K562 (cell line): ENCODE measurements around the gene KIF3B. TPM values are rescaled to one million over a fixed set of nuclear protein-coding genes. Genes with fewer than 3 reads are reported as not detected.

ENCODE experiments used
- ATAC-seq: fragments of 200-7000 bp; cut with Tn5 transposase; 3 replicates; pipeline ENCODE4 v1.9.1; 2020; ENCODE audit warnings: moderate library complexity
- BruUV-seq: library from RNA; stranded (reverse); fragments of 400-500 nt; replicated peaks from 2 replicates; lab custom pipeline; 2021; lab: Mats Ljungman, UMichigan
- CTCF ChIA-PET: fragments of 300-600 bp; formaldehyde crosslinking; extraction: SDS; loops from one replicate; lab custom pipeline; 2021; ENCODE audit warnings: low intra/inter-chr PET ratio; lab: Yijun Ruan, JAX
- POLR2A ChIA-PET: fragments of 300-600, 350-650 bp; sonication (Branson Sonifier 250); formaldehyde crosslinking; extraction: SDS; loops from one replicate; lab custom pipeline; 2021; ENCODE audit warnings: antibody characterized with exemption, inconsistent platforms; lab: Yijun Ruan, JAX
- DNase-seq, 4 experiments: peaks; one replicate each; pipeline versions ENCODE4 v3.0.0 to v3.0.0-alpha.2; 2011 to 2018; ENCODE audit warnings: low spot score in 3 of 4, mixed read lengths in 3 of 4; ENCODE audit errors: extremely low read depth in 1 of 4
- FAIRE-seq: peaks from 2 replicates; lab custom pipeline; 2011; peaks lifted over from hg19 to GRCh38; lab: Jason Lieb, UNC
- H2AFZ ChIP-seq: 2 replicates; pipeline ENCODE4 v1.6.0; 2011; ENCODE audit warnings: low read depth, low read length, control low read depth, inconsistent platforms
- H3K27ac ChIP-seq: fragments of 200-600 bp; 3 replicates; pipeline ENCODE4 v1.8.0; 2011; ENCODE audit warnings: low read depth, mild to moderate bottlenecking, control low read depth, inconsistent platforms, low read length, moderate library complexity, mixed read lengths; ENCODE audit errors: extremely low read depth
- H3K27me3 ChIP-seq, 2 experiments: fragments of 300-600 bp in 1 of 2; 2 replicates in 1 of 2; 3 replicates in 1 of 2; pipeline versions ENCODE4 v1.6.0 to v1.8.0; 2011; ENCODE audit warnings: inconsistent platforms in 2 of 2, low read length in 2 of 2, mild to moderate bottlenecking in 1 of 2, mixed read lengths in 1 of 2, moderate library complexity in 1 of 2; ENCODE audit not compliant: control insufficient read depth in 2 of 2, insufficient read depth in 2 of 2
- H3K36me3 ChIP-seq: fragments of 300-600 bp; 3 replicates; pipeline ENCODE4 v1.8.0; 2011; ENCODE audit warnings: mild to moderate bottlenecking, low read length, inconsistent platforms; ENCODE audit not compliant: control insufficient read depth, insufficient read depth
- H3K4me1 ChIP-seq, 2 experiments: fragments of 200-600 bp in 1 of 2; replicated peaks in 1 of 2; 2 replicates in 1 of 2; 3 replicates in 1 of 2; pipeline versions ENCODE4 v1.5.1 to v1.8.0; 2011; ENCODE audit warnings: inconsistent platforms in 2 of 2, low read length in 2 of 2, mild to moderate bottlenecking in 1 of 2, mixed read lengths in 1 of 2, moderate library complexity in 1 of 2; ENCODE audit not compliant: control insufficient read depth in 2 of 2, insufficient read depth in 2 of 2
- H3K4me2 ChIP-seq: 2 replicates; pipeline ENCODE4 v1.6.1; 2011; ENCODE audit warnings: low read length, control low read depth, inconsistent platforms, mixed read lengths; ENCODE audit not compliant: insufficient read depth
- H3K4me3 ChIP-seq: fragments of 200-600 bp; sonication (generic), shearing (Covaris generic); 2 replicates; pipeline ENCODE4 v1.5.1; 2016; ENCODE audit warnings: control low read depth, inconsistent platforms
- H3K79me2 ChIP-seq: fragments of 200-600 bp; 3 replicates; pipeline ENCODE4 v1.8.0; 2011; ENCODE audit warnings: low read length, inconsistent platforms; ENCODE audit not compliant: control insufficient read depth, insufficient read depth
- H3K9ac ChIP-seq, 2 experiments: 2 replicates each; pipeline versions ENCODE4 v1.6.0 to v1.6.1; 2011; ENCODE audit warnings: low read depth in 2 of 2, low read length in 2 of 2, control low read depth in 1 of 2, inconsistent platforms in 1 of 2, mild to moderate bottlenecking in 1 of 2, mixed read lengths in 1 of 2; ENCODE audit not compliant: insufficient read depth in 1 of 2
- H3K9me1 ChIP-seq: one replicate; pipeline ENCODE4 v1.6.0; 2011; ENCODE audit warnings: inconsistent platforms, mild to moderate bottlenecking, low read length, moderate library complexity; ENCODE audit not compliant: control insufficient read depth, insufficient read depth
- H3K9me3 ChIP-seq: replicated peaks from 2 replicates; pipeline ENCODE4 v1.5.1; 2011; ENCODE audit warnings: low read depth, low read length, inconsistent platforms; ENCODE audit not compliant: control insufficient read depth, insufficient read depth
- H4K20me1 ChIP-seq: replicated peaks from 2 replicates; pipeline ENCODE4 v1.6.1; 2011; ENCODE audit warnings: low read length, inconsistent platforms, mixed read lengths; ENCODE audit not compliant: control insufficient read depth, insufficient read depth
- ATF6 ChIP-seq: sonication (generic); formaldehyde crosslinking; IDR thresholded peaks from 2 replicates; pipeline ENCODE4 v1.4.0; 2020; ENCODE audit warnings: mild to moderate bottlenecking, missing genetic modification reagents
- CREB3L1 ChIP-seq: fragments of 450-650 bp; IDR thresholded peaks from 2 replicates; pipeline ENCODE4 v1.6.1; 2014; ENCODE audit warnings: low read depth, mild to moderate bottlenecking, moderate library complexity, borderline replicate concordance
- FOSL1 ChIP-seq: fragments of 200-800 bp; sonication (Bioruptor generic); conservative IDR thresholded peaks from 2 replicates; pipeline ENCODE4 v1.6.1; 2016; ENCODE audit warnings: missing genetic modification characterization, missing compliant biosample characterization
- FOXA1 ChIP-seq: fragments of 450-650 bp; IDR thresholded peaks from 2 replicates; pipeline ENCODE4 v1.6.1; 2016; ENCODE audit warnings: mild to moderate bottlenecking, borderline replicate concordance
- FOXA3 ChIP-seq, 2 experiments: fragments of 450-650 bp in 1 of 2; sonication (generic) in 1 of 2; formaldehyde crosslinking; IDR thresholded peaks in 1 of 2; conservative IDR thresholded peaks in 1 of 2; 2 replicates each; pipeline versions ENCODE4 v1.4.0 to v1.8.0; 2020 to 2022; ENCODE audit warnings: mild to moderate bottlenecking in 2 of 2, missing genetic modification reagents in 1 of 2
- GATAD2B ChIP-seq: fragments of 450-650 bp; IDR thresholded peaks from 2 replicates; pipeline ENCODE4 v1.6.1; 2017; ENCODE audit warnings: mild to moderate bottlenecking, borderline replicate concordance
- HDAC1 ChIP-seq, 2 experiments: fragments of 450-650 bp; IDR thresholded peaks; 2 replicates each; pipeline ENCODE4 v1.6.1; 2016 to 2017; ENCODE audit warnings: inconsistent platforms in 1 of 2, mild to moderate bottlenecking in 1 of 2, moderate library complexity in 1 of 2
- HSF4 ChIP-seq: fragments of 250-450 bp; sonication (Bioruptor Pico); IDR thresholded peaks from 2 replicates; pipeline ENCODE4 v2.1.2; 2022; ENCODE audit warnings: mild to moderate bottlenecking, moderate library complexity, borderline replicate concordance
- KLF6 ChIP-seq: fragments of 250-450 bp; sonication (Bioruptor Pico); IDR thresholded peaks from 2 replicates; pipeline ENCODE4 v1.4.0; 2020; ENCODE audit warnings: mild to moderate bottlenecking, moderate library complexity, borderline replicate concordance
- NRF1 ChIP-seq, 2 experiments: fragments of 450-650 bp; IDR thresholded peaks in 1 of 2; conservative IDR thresholded peaks in 1 of 2; 2 replicates each; pipeline ENCODE4 v1.6.1; 2014; ENCODE audit warnings: mild to moderate bottlenecking in 2 of 2
- RFX7 ChIP-seq: fragments of 250-450 bp; sonication (Bioruptor Pico); IDR thresholded peaks from 2 replicates; pipeline ENCODE4 v1.5.1; 2021; ENCODE audit warnings: mild to moderate bottlenecking
- SMARCC2 ChIP-seq: fragments of 450-650 bp; IDR thresholded peaks from 2 replicates; pipeline ENCODE4 v1.6.1; 2017; ENCODE audit warnings: antibody characterized with exemption, moderate library complexity, mild to moderate bottlenecking, low read depth
- SRSF3 ChIP-seq: fragments of 200-400 bp; formaldehyde crosslinking; IDR thresholded peaks from 2 replicates; pipeline ENCODE4 v1.6.1; 2016; ENCODE audit warnings: mild to moderate bottlenecking, low read length, moderate library complexity; ENCODE audit not compliant: insufficient read depth
- TCFL5 ChIP-seq: fragments of 250-450 bp; sonication (Bioruptor Pico); conservative IDR thresholded peaks from 2 replicates; pipeline ENCODE4 v1.6.1; 2021; ENCODE audit warnings: mild to moderate bottlenecking, moderate library complexity, matching md5 sums
- ZNF124 ChIP-seq: sonication (generic); formaldehyde crosslinking; IDR thresholded peaks from 2 replicates; pipeline ENCODE4 v1.8.1; 2022; ENCODE audit warnings: missing genetic modification reagents
- ZNF696 ChIP-seq: fragments of 250-450 bp; sonication (Bioruptor Pico); conservative IDR thresholded peaks from 2 replicates; pipeline ENCODE4 v1.4.0; 2020; ENCODE audit warnings: mild to moderate bottlenecking, moderate library complexity
- ZNF785 ChIP-seq: fragments of 250-450 bp; sonication (Bioruptor Pico); IDR thresholded peaks from 2 replicates; pipeline ENCODE4 v1.4.0; 2020; ENCODE audit warnings: mild to moderate bottlenecking
- WGBS: fragments of 100-300 bp; shearing (Covaris generic); methylation state at CpG from one replicate; pipeline ENCODE4 v1.1.6; 2016; ENCODE audit warnings: low coverage, mixed read lengths; ENCODE audit not compliant: insufficient coverage; ENCODE audit errors: missing lambda C conversion rate; 5-methylcytosine and 5-hydroxymethylcytosine counted together
- in situ Hi-C: fragments of 300-500 bp; cut with MboI; formaldehyde crosslinking; loops from 4 replicates; pipeline ENCODE4 v1.15.0; 2018; ENCODE audit warnings: inconsistent platforms, mixed read lengths
- intact Hi-C: fragments of 100-400 bp; cut with micrococcal nuclease; formaldehyde crosslinking; loops from 2 replicates; pipeline ENCODE4 v1.14.2; 2022
- polyA plus RNA-seq, 8 experiments: library from polyadenylated mRNA; depleted of rRNA in 4 of 8; stranded (reverse) in 5 of 8; unstranded in 3 of 8; fragments of >200 nt; fragmentation: Nextera tagmentation in 2 of 8; fragmentation: Illumina TruSeq in 1 of 8; extraction: Ambion mirVana in 2 of 8; extraction: Trizol in 1 of 8; gene quantifications; 2 replicates each; pipeline versions ENCODE4 v1.2.1 to v1.2.3, GENCODE V29; 2011 to 2014; ENCODE audit warnings: inconsistent platforms in 1 of 8, missing spikeins in 1 of 8
- total RNA-seq, 7 experiments: library from RNA; depleted of rRNA in 6 of 7; stranded (reverse); fragments of >200 nt in 6 of 7; fragmentation: Illumina TruSeq in 2 of 7; extraction: Trizol in 2 of 7; gene quantifications; 2 replicates each; pipeline versions ENCODE4 v1.2.1 to v1.2.3, GENCODE V29; 2011 to 2021; ENCODE audit warnings: low replicate concordance in 1 of 7
- TF ChIP-seq, protein P1 (sequence below): IDR thresholded peaks from 2 replicates; pipeline ENCODE4 v1.6.1; 2014; ENCODE audit warnings: antibody characterized with exemption

Gene KIF3B
- total and polyA plus RNA-seq, 9 of the 15 experiments (the other 6 are each of a cell fraction or from before 2014, with no cell fraction given): 2.9 to 12.3 (median 8.6) TPM

DNA sequence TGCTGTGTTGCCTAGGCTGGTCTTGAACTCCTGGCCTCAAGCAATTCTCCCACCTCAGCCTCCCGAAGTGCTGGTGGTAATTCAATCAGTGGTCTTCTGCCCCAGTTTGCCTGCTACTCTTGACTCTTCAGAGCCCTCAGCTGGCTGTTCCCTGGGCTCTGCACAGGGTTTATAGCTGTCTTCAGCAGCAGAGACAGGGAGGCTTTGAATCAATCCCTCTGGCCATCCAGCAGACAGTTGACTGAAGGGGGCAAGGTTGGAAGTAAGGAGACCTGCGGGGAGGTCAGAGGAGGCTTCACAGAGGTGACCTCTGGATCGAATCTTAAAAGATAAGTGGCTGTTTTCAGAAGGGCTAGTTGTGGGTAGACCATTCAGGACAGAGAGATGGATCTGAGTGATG lies 26.0 kb upstream of the KIF3B start (continued):
- TF ChIP-seq ZNF124 (CRISPR knock-in tag) (no peak), SMARCC2 (no peak)

DNA sequence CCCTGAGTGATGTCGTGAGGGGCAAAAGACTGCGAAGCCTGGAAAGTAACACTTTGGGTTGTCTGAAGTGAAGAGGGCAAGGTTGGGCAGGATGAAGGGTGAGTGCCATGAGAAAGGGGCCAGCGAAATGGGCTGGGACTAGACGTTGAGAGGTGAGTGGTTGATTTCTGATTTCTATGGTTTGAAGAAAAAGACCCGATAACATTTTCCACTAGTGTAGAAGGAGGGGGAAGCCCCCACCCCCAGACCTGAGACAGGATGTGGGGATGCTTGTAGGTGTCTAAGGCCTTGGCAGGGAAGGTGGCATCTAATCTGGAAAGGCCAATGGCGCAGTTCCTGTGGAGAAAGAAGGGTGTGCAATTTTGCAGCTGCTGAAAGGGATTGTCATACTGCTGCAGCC lies 25.3 kb upstream of the KIF3B start:
- H3K9me1 ChIP-seq: no peaks in the 10 kb centered on the region
- peaks cover 7 to 12% of the 10 kb centered on the region in 2 experiments; a peak in 2 of 5 replicates for H3K27me3 ChIP-seq
- no peaks in the 10 kb centered on the region for H4K20me1 ChIP-seq
- H3K27ac ChIP-seq: no peak overlapping the region
- BruUV-seq: no TSS peak
- no peak overlapping the region for H3K4me2 ChIP-seq
- in situ Hi-C loops (no loop called here), intact Hi-C loops (no loop called here)
- H3K4me3 ChIP-seq: no peak overlapping the region
- H3K9me3 ChIP-seq: no peaks in the 10 kb centered on the region
- POLR2A ChIA-PET: interaction anchor here (0.8 to 1.5 kb wide), 2 partner anchors 8 to 10 kb away, joined by 3 to 4 read pairs; no protein-coding TSS in a partner anchor
- CTCF ChIA-PET: no interaction called here
- peaks cover 0 to 4% of the 10 kb centered on the region in 2 experiments; a peak in 1 of 5 replicates for H3K4me1 ChIP-seq
- no peak overlapping the region for H3K9ac ChIP-seq
- DNase-seq (no peak), FAIRE-seq (no peak), ATAC-seq (no peak)
- 20% methylated on average over 6 of the region's 6 CpGs for WGBS
- H2AFZ ChIP-seq: no peak overlapping the region
- H3K79me2 ChIP-seq: no peaks in the 10 kb centered on the region
- no peaks in the 10 kb centered on the region for H3K36me3 ChIP-seq
- TF ChIP-seq HDAC1 (IDR thresholded peaks at IDR 0.05) (no peak), TCFL5 (CRISPR knock-in tag) (no peak), ATF6 (CRISPR knock-in tag) (no peak), FOXA1 (no peak), HSF4 (no peak), NRF1 (conservative IDR thresholded peaks at IDR 0.05 in 1 of 2, IDR thresholded peaks at IDR 0.05 in 1 of 2) (no peak), RFX7 (CRISPR knock-in tag) (no peak), GATAD2B (no peak), SRSF3 (no peak), KLF6 (CRISPR knock-in tag) (no peak), ZNF785 (CRISPR knock-in tag) (no peak), CREB3L1 (no peak), FOSL1 (tag) (no peak), ZNF696 (CRISPR knock-in tag) (no peak), FOXA3 (CRISPR knock-in tag; conservative IDR thresholded peaks at IDR 0.05 in 1 of 2, IDR thresholded peaks at IDR 0.05 in 1 of 2) (no peak)
- TF ChIP-seq, protein P1, sequence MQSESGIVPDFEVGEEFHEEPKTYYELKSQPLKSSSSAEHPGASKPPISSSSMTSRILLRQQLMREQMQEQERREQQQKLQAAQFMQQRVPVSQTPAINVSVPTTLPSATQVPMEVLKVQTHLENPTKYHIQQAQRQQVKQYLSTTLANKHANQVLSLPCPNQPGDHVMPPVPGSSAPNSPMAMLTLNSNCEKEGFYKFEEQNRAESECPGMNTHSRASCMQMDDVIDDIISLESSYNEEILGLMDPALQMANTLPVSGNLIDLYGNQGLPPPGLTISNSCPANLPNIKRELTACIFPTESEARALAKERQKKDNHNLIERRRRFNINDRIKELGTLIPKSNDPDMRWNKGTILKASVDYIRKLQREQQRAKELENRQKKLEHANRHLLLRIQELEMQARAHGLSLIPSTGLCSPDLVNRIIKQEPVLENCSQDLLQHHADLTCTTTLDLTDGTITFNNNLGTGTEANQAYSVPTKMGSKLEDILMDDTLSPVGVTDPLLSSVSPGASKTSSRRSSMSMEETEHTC: no peak
